Ovary (tissue), 9 donors: ENCODE results near the gene EPN3. TPM values are rescaled to one million over a fixed set of nuclear protein-coding genes. Genes with fewer than 3 reads are reported as not detected.

Experiments
- DNase-seq, 5 donors: peaks; one replicate each; pipeline ENCODE4 v3.0.0-alpha.2; 2019 to 2020
- H3K27ac ChIP-seq, 2 donors: fragments of 200-600 bp; one replicate each; pipeline versions ENCODE4 v1.5.1 to v1.8.0; 2019 to 2022
- H3K27me3 ChIP-seq: fragments of 200-600 bp; one replicate; pipeline ENCODE4 v1.8.0; 2022
- H3K36me3 ChIP-seq: fragments of 200-600 bp; sonication (generic); one replicate; pipeline ENCODE4 v1.5.1; 2019
- H3K4me1 ChIP-seq: one replicate; pipeline ENCODE4 v1.8.1; 2013; ENCODE audit warnings: mild to moderate bottlenecking, moderate library complexity; ENCODE audit not compliant: insufficient read depth
- H3K4me3 ChIP-seq: fragments of 200-600 bp; sonication (generic); one replicate; pipeline ENCODE4 v1.5.1; 2017
- H3K9me3 ChIP-seq, 2 donors: fragments of 200-600 bp in 1 of 2; sonication (generic) in 1 of 2; one replicate each; pipeline versions ENCODE4 v1.5.1 to v1.8.1; 2013 to 2019; ENCODE audit warnings: mild to moderate bottlenecking in 1 of 2, moderate library complexity in 1 of 2
- EP300 ChIP-seq: sonication (generic); formaldehyde crosslinking; IDR thresholded peaks from one replicate; pipeline ENCODE4 v1.6.1; 2017; ENCODE audit warnings: antibody characterized with exemption
- POLR2A ChIP-seq: fragments of 450-650 bp; IDR thresholded peaks from one replicate; pipeline ENCODE4 v1.6.1; 2017; ENCODE audit warnings: antibody characterized with exemption, mild to moderate bottlenecking, moderate library complexity
- WGBS, 3 donors: extraction: QIAGEN DNeasy Blood & Tissue Kit in 1 of 3; methylation state at CpG; one replicate each; pipeline versions ENCODE4 v1.1.5 to v1.1.7; 2013 to 2017; 5-methylcytosine and 5-hydroxymethylcytosine counted together
- intact Hi-C, 4 donors: fragments of 100-400 bp; cut with DNase I; formaldehyde crosslinking; loops; one replicate each; pipeline versions ENCODE4 v1.11.0 to v1.15.1; 2022 to 2023
- polyA plus RNA-seq, 2 donors: library from polyadenylated mRNA; stranded (reverse); fragments of 200-250 nt in 1 of 2; fragments of 350-450 nt in 1 of 2; fragmentation: Illumina TruSeq in 1 of 2; extraction: RNeasy Lipid Tissue Mini Kit (QIAGEN cat#74804) in 1 of 2; gene quantifications; one replicate each; pipeline ENCODE4 v1.2.3, GENCODE V29; 2013 to 2014
- total RNA-seq, 7 donors: library from RNA; depleted of rRNA in 2 of 7; stranded (reverse); fragments of >200 nt in 2 of 7; fragmentation: NEBNext Ultra II Directional in 3 of 7; extraction: Animal tissue kit (Norgen Biotek cat#: 25700) in 3 of 7; gene quantifications; one replicate each; pipeline versions ENCODE4 v1.1.0 to v1.2.4, GENCODE V29; 2016 to 2023
- TF ChIP-seq, protein P1 (sequence below), 3 donors: fragments of 450-650 bp in 2 of 3; fragments of 200-600 bp in 1 of 3; IDR thresholded peaks; one replicate each; pipeline versions ENCODE4 v1.5.1 to v1.8.0; 2016 to 2022; ENCODE audit warnings: antibody characterized with exemption in 3 of 3, mild to moderate bottlenecking in 1 of 3
- donor health status: DM: no; HTN: no; CAD: no; lungs with moderate emphysema.
- donor health status: DM: no; HTN: no; CAD: no.
- donor health status: Bipolar disorder and iron deficiency.
- donor health status: DM: yes; HTN: yes; CAD: no.
- donor health status: DM: no; HTN: no; CAD: no.
- donor health status: DM: yes; HTN: yes; CAD: no.

The EPN3 gene
- total and polyA plus RNA-seq, 9 donors, result 6.2 to 33.4 (median 21.0) TPM

DNA sequence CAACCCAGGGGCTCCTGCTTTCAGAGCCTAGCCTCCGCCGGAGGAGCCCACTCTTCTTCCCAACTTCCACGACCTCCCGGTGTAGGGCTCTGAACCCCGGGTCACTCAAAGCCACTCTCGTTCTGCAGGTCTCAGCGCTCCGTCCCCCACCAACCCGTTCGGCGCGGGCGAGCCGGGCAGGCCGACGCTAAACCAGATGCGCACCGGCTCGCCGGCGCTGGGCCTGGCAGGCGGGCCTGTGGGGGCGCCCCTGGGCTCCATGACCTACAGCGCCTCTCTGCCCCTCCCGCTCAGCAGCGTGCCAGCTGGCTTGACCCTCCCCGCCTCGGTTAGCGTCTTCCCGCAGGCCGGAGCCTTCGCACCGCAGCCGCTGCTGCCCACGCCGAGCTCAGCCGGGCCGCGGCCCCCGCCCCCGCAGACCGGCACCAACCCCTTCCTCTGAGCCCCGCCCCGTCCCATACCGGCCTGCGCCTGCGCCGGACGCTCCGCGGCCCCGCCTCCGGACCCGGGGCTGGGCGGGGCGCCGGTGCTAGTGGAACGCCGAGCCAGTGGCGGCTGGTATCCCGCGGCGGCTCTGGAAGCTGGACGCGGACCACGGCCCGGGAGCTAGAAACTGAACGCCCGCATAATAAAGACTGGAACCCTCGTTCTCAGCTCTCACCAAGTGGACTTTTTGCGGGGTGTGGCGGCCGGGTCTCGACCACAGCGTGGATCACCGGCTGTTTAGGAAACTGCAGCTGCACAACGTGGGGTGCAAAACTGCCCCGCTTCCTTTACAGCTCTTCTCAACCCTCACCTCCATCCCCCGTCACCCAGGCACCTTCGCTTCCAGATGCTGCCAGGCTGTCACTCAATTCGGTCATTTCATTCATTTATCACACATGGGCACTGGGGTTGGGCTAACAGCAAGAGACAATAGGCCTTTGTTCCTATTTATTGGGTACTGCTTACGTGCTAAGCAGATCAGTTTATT lies 9.5 kb downstream of the EPN3 start:
- H3K36me3 ChIP-seq, result no peaks in the 10 kb centered on the region

DNA sequence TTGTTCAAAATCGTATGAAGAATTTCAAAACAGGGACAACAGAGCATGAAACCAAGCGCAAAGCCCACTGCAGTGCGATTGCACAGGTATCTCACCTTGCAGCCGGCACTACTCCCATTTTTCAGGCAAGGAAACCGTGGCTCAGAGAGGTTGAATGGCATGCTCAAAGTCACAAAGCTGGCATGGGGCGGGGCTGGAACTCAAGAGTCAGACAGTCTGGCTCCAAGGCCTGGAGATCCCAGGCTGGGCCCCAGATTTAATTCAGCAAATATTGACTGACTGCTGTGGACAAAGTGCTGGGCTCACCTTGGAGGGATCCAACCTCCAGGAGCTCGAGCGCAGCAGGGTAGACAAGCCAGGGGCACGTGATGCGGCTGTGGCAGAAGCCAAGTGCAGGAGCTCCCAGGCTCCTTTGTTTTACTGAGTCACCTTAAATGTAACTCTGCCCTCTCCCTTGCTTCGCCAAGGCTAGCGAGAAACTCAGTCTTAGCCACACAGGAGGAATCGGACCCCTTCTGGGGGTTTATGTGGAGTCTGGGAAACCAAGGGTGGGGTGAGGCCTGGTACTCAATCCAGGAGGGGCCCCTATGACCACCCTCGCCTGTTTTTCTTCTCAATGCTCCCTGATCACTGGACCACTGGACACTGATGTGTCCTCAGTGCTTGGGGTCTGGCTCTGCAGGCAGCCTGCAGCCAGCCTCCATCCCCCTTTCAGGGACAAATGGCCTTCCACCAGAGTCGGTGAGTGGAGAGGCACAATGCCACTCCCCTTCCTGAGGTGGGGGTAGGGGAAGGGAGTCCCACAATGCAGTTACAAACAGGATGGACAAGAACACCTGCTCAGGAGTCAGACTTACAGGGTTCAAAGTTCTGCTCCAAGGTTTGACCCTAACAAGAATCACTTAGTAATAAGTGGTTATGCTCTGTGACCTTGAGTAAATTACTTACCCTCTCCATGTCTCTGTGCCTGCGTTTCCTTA lies 10.6 kb downstream of the EPN3 start:
- no peaks in the 10 kb centered on the region for H3K9me3 ChIP-seq
- 87 to 90% (median 87%) methylated on average over 16 of the region's 16 CpGs for WGBS, 3 donors
- TF ChIP-seq, protein P1, sequence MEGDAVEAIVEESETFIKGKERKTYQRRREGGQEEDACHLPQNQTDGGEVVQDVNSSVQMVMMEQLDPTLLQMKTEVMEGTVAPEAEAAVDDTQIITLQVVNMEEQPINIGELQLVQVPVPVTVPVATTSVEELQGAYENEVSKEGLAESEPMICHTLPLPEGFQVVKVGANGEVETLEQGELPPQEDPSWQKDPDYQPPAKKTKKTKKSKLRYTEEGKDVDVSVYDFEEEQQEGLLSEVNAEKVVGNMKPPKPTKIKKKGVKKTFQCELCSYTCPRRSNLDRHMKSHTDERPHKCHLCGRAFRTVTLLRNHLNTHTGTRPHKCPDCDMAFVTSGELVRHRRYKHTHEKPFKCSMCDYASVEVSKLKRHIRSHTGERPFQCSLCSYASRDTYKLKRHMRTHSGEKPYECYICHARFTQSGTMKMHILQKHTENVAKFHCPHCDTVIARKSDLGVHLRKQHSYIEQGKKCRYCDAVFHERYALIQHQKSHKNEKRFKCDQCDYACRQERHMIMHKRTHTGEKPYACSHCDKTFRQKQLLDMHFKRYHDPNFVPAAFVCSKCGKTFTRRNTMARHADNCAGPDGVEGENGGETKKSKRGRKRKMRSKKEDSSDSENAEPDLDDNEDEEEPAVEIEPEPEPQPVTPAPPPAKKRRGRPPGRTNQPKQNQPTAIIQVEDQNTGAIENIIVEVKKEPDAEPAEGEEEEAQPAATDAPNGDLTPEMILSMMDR (IDR thresholded peaks at IDR 0.05), result no peak
- TF ChIP-seq EP300 (no peak), POLR2A (no peak)
- no peaks in the 10 kb centered on the region for H3K36me3 ChIP-seq
- H3K4me1 ChIP-seq, result peaks cover 9% of the 10 kb centered on the region
- peak in 1 of 5 donors; percentile 38 for DNase-seq
- H3K27ac ChIP-seq, result peak overlapping the region in 1 of 2 donors; percentile 77
- H3K4me3 ChIP-seq, result no peak overlapping the region
- intact Hi-C loops, result loop anchor here in 2 of 4 donors (5.0 to 10.0 kb wide), 3 partner anchors 36 to 292 kb away; partner anchors contain the start of genes MYCBPAP (in 1 of the 2) and WFIKKN2 (in 1 of the 2)
- H3K27me3 ChIP-seq, result no peaks in the 10 kb centered on the region

More for the DNA sequence above, 9.5 kb downstream of the EPN3 start:
- Histone ChIP-seq H3K4me1 (peaks cover 6% of the 10 kb centered on the region), H3K4me3 (peak overlapping the region; percentile 52), H3K27me3 (no peaks in the 10 kb centered on the region), H3K27ac (peak overlapping the region; percentile 15 to 77), H3K9me3 (no peaks in the 10 kb centered on the region)
- intact Hi-C loops, result loop anchor here in 2 of 4 donors (5.0 to 10.0 kb wide), 3 partner anchors 35 to 293 kb away; partner anchors contain the start of genes MYCBPAP (in 1 of the 2) and WFIKKN2 (in 1 of the 2)
- TF ChIP-seq, protein P1 (IDR thresholded peaks at IDR 0.05), result peak in 1 of 3 donors; percentile 17
- TF ChIP-seq EP300 (no peak), POLR2A (peak; percentile 64)
- peak; percentile 89 to 92 (median 90) for DNase-seq
- 3 to 4% (median 3%) methylated on average over 53 to 82 of the region's 82 CpGs for WGBS, 3 donors

DNA sequence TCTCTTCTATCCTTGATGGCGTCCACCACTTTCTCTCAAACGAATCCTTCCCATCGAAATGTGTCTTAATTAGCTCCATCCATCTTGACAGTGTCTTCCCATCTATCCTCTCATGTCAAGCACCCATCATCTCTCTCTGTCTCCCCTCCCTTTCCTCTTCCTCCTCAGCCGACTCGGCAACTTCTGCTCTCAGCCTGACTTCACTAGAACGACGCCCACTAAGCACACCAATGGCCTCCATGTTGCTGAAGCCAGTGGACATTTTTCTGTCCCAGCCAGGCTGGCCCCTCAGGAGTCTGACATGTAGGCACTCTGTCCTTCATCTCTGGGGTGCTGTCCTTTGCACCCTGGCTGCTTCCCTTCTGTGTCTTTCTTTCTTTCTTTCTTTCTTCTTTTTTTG lies 12.0 kb downstream of the EPN3 start:
- Histone ChIP-seq H3K9me3 (no peaks in the 10 kb centered on the region), H3K27me3 (no peaks in the 10 kb centered on the region), H3K36me3 (no peaks in the 10 kb centered on the region), H3K27ac (no peak overlapping the region), H3K4me3 (no peak overlapping the region), H3K4me1 (peaks cover 9% of the 10 kb centered on the region)
- TF ChIP-seq EP300 (no peak), POLR2A (no peak)
- TF ChIP-seq, protein P1 (IDR thresholded peaks at IDR 0.05), result no peak
- DNase-seq, result no peak
- 70 to 75% (median 74%) methylated on average over 7 of the region's 7 CpGs for WGBS, 3 donors
- intact Hi-C loops, result loop anchor here in 2 of 4 donors (5.0 to 10.0 kb wide), 3 partner anchors 37 to 290 kb away; partner anchors contain the start of genes MYCBPAP (in 1 of the 2) and WFIKKN2 (in 1 of the 2)
